HepG2 (cell line): ENCODE measurements around the gene C9orf43. TPM values are rescaled to one million over a fixed set of nuclear protein-coding genes. Genes with fewer than 3 reads are reported as not detected.

Experiments
- ARNTL ChIP-seq: sonication (generic); formaldehyde crosslinking; IDR thresholded peaks from 2 replicates; pipeline ENCODE4 v1.4.0; 2020; ENCODE audit warnings: mild to moderate bottlenecking, missing genetic modification reagents
- FOXO1 ChIP-seq: sonication (generic); formaldehyde crosslinking; IDR thresholded peaks from 2 replicates; pipeline ENCODE4 v1.4.0; 2020; ENCODE audit warnings: missing genetic modification reagents
- IRX3 ChIP-seq: sonication (generic); formaldehyde crosslinking; IDR thresholded peaks from 2 replicates; pipeline ENCODE4 v1.8.1; 2023; ENCODE audit warnings: mild to moderate bottlenecking, low read depth, missing genetic modification reagents, borderline replicate concordance
- MAFG ChIP-seq: sonication (generic); formaldehyde crosslinking; IDR thresholded peaks from 2 replicates; pipeline ENCODE4 v1.5.1; 2020; ENCODE audit warnings: mild to moderate bottlenecking, missing genetic modification reagents
- MED8 ChIP-seq: sonication (generic); formaldehyde crosslinking; IDR thresholded peaks from 2 replicates; pipeline ENCODE4 v1.8.1; 2023; ENCODE audit warnings: mild to moderate bottlenecking, missing genetic modification reagents; ENCODE audit not compliant: insufficient replicate concordance
- SOX13 ChIP-seq, 3 experiments: fragments of 450-650 bp in 1 of 3; sonication (generic) in 1 of 3; formaldehyde crosslinking in 1 of 3; IDR thresholded peaks in 2 of 3; conservative IDR thresholded peaks in 1 of 3; 2 replicates each; pipeline versions ENCODE4 v1.5.0 to v1.6.1; 2016 to 2020; ENCODE audit warnings: antibody characterized with exemption in 1 of 3, mild to moderate bottlenecking in 1 of 3, missing compliant biosample characterization in 1 of 3, missing genetic modification reagents in 1 of 3, moderate library complexity in 1 of 3
- ZBTB7A ChIP-seq: sonication (generic); formaldehyde crosslinking; IDR thresholded peaks from 2 replicates; pipeline ENCODE4 v1.8.0; 2022; ENCODE audit warnings: mild to moderate bottlenecking, missing genetic modification reagents
- ZNF160 ChIP-seq: sonication (generic); formaldehyde crosslinking; IDR thresholded peaks from 2 replicates; pipeline ENCODE4 v1.8.0; 2022; ENCODE audit warnings: mild to moderate bottlenecking, inconsistent platforms, missing genetic modification reagents
- polyA plus RNA-seq, 8 experiments: library from polyadenylated mRNA; depleted of rRNA in 3 of 8; stranded (reverse) in 7 of 8; unstranded in 1 of 8; fragments of >200 nt; fragmentation: Illumina TruSeq in 4 of 8; extraction: Trizol in 4 of 8; gene quantifications; 2 replicates each; pipeline versions ENCODE4 v1.2.1 to v1.2.3, GENCODE V29; 2011 to 2016; ENCODE audit warnings: low read depth in 4 of 8, missing spikeins in 1 of 8, mixed read lengths in 1 of 8; ENCODE audit not compliant: insufficient read depth in 1 of 8
- total RNA-seq, 5 experiments: library from RNA; depleted of rRNA; stranded (reverse); fragments of >200 nt; fragmentation: Illumina TruSeq; extraction: Trizol; gene quantifications; 2 replicates each; pipeline ENCODE4 v1.2.3, GENCODE V29; 2016; ENCODE audit warnings: low read depth in 1 of 5
- TF ChIP-seq, protein P1 (sequence below): sonication (generic); formaldehyde crosslinking; IDR thresholded peaks from 2 replicates; pipeline ENCODE4 v1.4.0; 2020; ENCODE audit warnings: missing genetic modification reagents
- TF ChIP-seq, protein P2 (sequence below): sonication (generic); formaldehyde crosslinking; IDR thresholded peaks from 2 replicates; pipeline ENCODE4 v1.4.0; 2020; ENCODE audit warnings: missing genetic modification reagents
- TF ChIP-seq, protein P3 (sequence below): IDR thresholded peaks from 2 replicates; pipeline ENCODE4 v1.6.1; 2012; ENCODE audit warnings: inconsistent platforms
- TF ChIP-seq, protein P4 (sequence below), 2 experiments: sonication (generic) in 1 of 2; formaldehyde crosslinking in 1 of 2; IDR thresholded peaks; 2 replicates each; pipeline versions ENCODE4 v1.4.0 to v1.6.1; 2016 to 2020; ENCODE audit warnings: borderline replicate concordance in 1 of 2, low read depth in 1 of 2, mild to moderate bottlenecking in 1 of 2, missing genetic modification reagents in 1 of 2
- TF ChIP-seq, protein P5 (sequence below): IDR thresholded peaks from 2 replicates; pipeline ENCODE4 v1.6.1; 2016; ENCODE audit warnings: mild to moderate bottlenecking
- TF ChIP-seq, protein P6 (sequence below): IDR thresholded peaks from 2 replicates; pipeline ENCODE4 v1.6.1; 2016; ENCODE audit warnings: low read depth, borderline replicate concordance

C9orf43 gene
- total and polyA plus RNA-seq, 2 of the 13 experiments (the other 11 are each of a cell fraction or from before 2014, with no cell fraction given): 0.24 to 0.31 TPM

DNA sequence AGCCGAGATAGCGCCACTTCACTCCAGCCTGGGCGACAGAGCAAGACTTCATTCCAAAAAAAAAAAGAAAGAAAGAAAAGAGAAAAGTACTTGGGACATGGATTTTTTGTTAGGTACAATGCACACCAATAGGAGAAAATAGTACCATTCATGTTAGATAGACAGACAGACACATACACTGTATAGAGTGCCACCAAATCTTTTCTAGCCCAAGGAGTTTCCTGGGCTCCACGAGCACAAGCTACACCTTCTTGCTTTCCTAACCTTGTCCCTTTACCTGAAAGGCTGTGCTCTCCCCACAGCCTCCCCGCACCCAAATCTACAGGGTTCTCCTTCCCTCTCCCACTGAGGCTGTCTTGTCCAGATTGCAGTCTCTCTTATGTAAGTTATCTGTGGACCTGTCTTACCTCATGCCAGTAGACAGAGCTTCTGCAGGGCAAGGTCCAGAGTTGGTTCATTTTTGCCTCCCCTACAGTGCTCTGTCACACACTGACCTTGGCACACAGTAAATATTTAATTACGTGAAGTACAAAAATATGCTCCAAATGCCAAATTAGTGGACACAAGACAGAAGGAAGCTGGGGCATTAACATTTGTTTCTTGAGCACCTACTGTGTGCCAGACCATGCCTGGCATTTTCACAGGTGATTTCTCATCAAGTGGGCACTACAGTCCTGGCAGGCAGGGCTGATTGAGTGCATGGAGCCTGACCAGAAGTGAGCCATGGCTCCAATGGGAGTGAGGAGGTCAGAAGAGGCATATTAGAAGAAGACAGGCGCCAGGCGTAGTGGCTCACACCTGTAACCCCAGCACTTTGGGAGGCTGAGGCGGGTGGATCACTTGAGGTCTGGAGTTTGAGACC is 15.3 kb upstream of the C9orf43 start (continued):
- TF ChIP-seq SOX13 (IDR thresholded peaks at IDR 0.05) (no peak), SOX13 (CRISPR knock-in tag; conservative IDR thresholded peaks at IDR 0.05 in 1 of 2, IDR thresholded peaks at IDR 0.05 in 1 of 2) (peak in 1 of 2 experiments; percentile 84; a peak in 1 of 4 replicates), MAFG (CRISPR knock-in tag) (no peak), ZBTB7A (CRISPR knock-in tag) (no peak), IRX3 (CRISPR knock-in tag) (no peak), ARNTL (CRISPR knock-in tag) (peak; percentile 77), MED8 (CRISPR knock-in tag) (peak; percentile 63), FOXO1 (CRISPR knock-in tag) (peak; percentile 87; the same call in 1 of the 2 replicates), ZNF160 (CRISPR knock-in tag) (0 out of 2 replicates have a peak, but pooled peaks have one; percentile 27)
- TF ChIP-seq, protein P1, sequence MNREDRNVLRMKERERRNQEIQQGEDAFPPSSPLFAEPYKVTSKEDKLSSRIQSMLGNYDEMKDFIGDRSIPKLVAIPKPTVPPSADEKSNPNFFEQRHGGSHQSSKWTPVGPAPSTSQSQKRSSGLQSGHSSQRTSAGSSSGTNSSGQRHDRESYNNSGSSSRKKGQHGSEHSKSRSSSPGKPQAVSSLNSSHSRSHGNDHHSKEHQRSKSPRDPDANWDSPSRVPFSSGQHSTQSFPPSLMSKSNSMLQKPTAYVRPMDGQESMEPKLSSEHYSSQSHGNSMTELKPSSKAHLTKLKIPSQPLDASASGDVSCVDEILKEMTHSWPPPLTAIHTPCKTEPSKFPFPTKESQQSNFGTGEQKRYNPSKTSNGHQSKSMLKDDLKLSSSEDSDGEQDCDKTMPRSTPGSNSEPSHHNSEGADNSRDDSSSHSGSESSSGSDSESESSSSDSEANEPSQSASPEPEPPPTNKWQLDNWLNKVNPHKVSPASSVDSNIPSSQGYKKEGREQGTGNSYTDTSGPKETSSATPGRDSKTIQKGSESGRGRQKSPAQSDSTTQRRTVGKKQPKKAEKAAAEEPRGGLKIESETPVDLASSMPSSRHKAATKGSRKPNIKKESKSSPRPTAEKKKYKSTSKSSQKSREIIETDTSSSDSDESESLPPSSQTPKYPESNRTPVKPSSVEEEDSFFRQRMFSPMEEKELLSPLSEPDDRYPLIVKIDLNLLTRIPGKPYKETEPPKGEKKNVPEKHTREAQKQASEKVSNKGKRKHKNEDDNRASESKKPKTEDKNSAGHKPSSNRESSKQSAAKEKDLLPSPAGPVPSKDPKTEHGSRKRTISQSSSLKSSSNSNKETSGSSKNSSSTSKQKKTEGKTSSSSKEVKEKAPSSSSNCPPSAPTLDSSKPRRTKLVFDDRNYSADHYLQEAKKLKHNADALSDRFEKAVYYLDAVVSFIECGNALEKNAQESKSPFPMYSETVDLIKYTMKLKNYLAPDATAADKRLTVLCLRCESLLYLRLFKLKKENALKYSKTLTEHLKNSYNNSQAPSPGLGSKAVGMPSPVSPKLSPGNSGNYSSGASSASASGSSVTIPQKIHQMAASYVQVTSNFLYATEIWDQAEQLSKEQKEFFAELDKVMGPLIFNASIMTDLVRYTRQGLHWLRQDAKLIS (CRISPR knock-in tag): no peak
- TF ChIP-seq, protein P2, sequence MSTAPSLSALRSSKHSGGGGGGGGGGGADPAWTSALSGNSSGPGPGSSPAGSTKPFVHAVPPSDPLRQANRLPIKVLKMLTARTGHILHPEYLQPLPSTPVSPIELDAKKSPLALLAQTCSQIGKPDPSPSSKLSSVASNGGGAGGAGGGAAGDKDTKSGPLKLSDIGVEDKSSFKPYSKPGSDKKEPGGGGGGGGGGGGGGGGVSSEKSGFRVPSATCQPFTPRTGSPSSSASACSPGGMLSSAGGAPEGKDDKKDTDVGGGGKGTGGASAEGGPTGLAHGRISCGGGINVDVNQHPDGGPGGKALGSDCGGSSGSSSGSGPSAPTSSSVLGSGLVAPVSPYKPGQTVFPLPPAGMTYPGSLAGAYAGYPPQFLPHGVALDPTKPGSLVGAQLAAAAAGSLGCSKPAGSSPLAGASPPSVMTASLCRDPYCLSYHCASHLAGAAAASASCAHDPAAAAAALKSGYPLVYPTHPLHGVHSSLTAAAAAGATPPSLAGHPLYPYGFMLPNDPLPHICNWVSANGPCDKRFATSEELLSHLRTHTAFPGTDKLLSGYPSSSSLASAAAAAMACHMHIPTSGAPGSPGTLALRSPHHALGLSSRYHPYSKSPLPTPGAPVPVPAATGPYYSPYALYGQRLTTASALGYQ (CRISPR knock-in tag): 0 out of 2 replicates have a peak, but pooled peaks have one; percentile 69
- TF ChIP-seq, protein P3, sequence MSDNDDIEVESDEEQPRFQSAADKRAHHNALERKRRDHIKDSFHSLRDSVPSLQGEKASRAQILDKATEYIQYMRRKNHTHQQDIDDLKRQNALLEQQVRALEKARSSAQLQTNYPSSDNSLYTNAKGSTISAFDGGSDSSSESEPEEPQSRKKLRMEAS: peak; percentile 50; the same call in 1 of the 2 replicates
- TF ChIP-seq, protein P4, sequence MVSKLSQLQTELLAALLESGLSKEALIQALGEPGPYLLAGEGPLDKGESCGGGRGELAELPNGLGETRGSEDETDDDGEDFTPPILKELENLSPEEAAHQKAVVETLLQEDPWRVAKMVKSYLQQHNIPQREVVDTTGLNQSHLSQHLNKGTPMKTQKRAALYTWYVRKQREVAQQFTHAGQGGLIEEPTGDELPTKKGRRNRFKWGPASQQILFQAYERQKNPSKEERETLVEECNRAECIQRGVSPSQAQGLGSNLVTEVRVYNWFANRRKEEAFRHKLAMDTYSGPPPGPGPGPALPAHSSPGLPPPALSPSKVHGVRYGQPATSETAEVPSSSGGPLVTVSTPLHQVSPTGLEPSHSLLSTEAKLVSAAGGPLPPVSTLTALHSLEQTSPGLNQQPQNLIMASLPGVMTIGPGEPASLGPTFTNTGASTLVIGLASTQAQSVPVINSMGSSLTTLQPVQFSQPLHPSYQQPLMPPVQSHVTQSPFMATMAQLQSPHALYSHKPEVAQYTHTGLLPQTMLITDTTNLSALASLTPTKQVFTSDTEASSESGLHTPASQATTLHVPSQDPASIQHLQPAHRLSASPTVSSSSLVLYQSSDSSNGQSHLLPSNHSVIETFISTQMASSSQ (IDR thresholded peaks at IDR 0.05; ENCODE audit: low read depth): peak; percentile 79
- TF ChIP-seq, protein P4 (CRISPR knock-in tag; IDR thresholded peaks at IDR 0.05; ENCODE audit: borderline replicate concordance): peak; percentile 72; the same call in 1 of the 2 replicates
- TF ChIP-seq, protein P5, sequence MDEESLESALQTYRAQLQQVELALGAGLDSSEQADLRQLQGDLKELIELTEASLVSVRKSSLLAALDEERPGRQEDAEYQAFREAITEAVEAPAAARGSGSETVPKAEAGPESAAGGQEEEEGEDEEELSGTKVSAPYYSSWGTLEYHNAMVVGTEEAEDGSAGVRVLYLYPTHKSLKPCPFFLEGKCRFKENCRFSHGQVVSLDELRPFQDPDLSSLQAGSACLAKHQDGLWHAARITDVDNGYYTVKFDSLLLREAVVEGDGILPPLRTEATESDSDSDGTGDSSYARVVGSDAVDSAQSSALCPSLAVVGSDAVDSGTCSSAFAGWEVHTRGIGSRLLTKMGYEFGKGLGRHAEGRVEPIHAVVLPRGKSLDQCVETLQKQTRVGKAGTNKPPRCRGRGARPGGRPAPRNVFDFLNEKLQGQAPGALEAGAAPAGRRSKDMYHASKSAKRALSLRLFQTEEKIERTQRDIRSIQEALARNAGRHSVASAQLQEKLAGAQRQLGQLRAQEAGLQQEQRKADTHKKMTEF (CRISPR knock-in tag): peak; percentile 87
- TF ChIP-seq, protein P6, sequence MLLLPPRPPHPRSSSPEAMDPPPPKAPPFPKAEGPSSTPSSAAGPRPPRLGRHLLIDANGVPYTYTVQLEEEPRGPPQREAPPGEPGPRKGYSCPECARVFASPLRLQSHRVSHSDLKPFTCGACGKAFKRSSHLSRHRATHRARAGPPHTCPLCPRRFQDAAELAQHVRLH (CRISPR knock-in tag): peak; percentile 70; the same call in 1 of the 2 replicates
